Kidney epithelial cell (primary cell): ENCODE measurements around the gene CYP46A1. TPM values are rescaled to one million over a fixed set of nuclear protein-coding genes. Genes with fewer than 3 reads are reported as not detected.

Experiments
- DNase-seq: peaks from one replicate; pipeline ENCODE4 v3.0.0-alpha.2; 2010; ENCODE audit warnings: low read depth
- H3K27me3 ChIP-seq: 2 replicates; pipeline ENCODE4 v1.6.0; 2011; ENCODE audit warnings: low read length; ENCODE audit not compliant: control insufficient read depth, insufficient read depth
- H3K36me3 ChIP-seq: 2 replicates; pipeline ENCODE4 v1.5.1; 2011; ENCODE audit warnings: low read length; ENCODE audit not compliant: control insufficient read depth, insufficient read depth
- H3K4me3 ChIP-seq: 2 replicates; pipeline ENCODE4 v1.5.1; 2011; ENCODE audit warnings: low read depth, mild to moderate bottlenecking, control low read depth, low read length
- total RNA-seq: library from RNA; depleted of rRNA; stranded (reverse); fragments of >200 nt; gene quantifications from 2 replicates; pipeline ENCODE4 v1.2.3, GENCODE V29; 2015
- TF ChIP-seq, protein P1 (sequence below): IDR thresholded peaks from 2 replicates; pipeline ENCODE4 v1.5.1; 2011; ENCODE audit warnings: mild to moderate bottlenecking, moderate library complexity, low read length, control low read depth, inconsistent platforms; ENCODE audit not compliant: insufficient read depth, poor library complexity, severe bottlenecking

Gene CYP46A1
- total RNA-seq, 1 donor from 2014 or later: not detected

DNA sequence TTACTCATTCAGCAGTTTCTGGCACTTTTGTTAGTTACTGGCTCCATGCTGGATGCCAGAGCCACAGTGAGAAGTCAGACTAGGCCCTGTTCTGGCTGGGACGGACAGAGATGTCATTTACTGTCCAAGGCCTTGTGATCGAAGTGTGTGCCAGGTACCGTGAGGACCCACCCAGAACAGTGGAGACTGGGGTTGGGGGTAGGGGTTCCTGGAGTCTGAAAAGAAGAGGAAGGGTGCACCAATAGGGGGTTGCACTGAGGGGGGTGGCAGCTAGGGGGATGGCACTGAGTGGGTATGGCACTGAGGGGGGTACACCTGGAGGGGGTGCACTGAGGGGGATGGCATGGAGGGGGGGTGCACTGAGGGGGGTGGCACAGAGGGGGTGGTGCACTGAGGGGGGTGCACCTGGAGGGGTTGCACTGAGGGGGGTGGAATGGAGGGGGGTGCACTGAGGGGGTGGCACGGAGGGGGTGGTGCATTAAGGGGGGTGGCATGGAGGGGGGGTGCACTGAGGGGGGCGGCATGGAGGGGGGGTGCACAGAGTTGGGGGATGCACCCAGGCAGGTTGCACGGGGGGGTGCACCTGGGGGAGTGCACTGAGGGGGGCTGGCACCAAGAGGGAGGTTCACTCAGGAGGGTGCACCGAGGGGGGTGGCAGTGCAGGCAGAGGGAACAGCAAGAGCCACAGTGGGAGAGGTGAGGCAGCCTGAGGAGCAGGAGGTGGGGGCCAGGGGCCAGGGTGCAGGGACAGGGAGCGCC lies 10.6 kb upstream of the CYP46A1 start:
- TF ChIP-seq, protein P1, sequence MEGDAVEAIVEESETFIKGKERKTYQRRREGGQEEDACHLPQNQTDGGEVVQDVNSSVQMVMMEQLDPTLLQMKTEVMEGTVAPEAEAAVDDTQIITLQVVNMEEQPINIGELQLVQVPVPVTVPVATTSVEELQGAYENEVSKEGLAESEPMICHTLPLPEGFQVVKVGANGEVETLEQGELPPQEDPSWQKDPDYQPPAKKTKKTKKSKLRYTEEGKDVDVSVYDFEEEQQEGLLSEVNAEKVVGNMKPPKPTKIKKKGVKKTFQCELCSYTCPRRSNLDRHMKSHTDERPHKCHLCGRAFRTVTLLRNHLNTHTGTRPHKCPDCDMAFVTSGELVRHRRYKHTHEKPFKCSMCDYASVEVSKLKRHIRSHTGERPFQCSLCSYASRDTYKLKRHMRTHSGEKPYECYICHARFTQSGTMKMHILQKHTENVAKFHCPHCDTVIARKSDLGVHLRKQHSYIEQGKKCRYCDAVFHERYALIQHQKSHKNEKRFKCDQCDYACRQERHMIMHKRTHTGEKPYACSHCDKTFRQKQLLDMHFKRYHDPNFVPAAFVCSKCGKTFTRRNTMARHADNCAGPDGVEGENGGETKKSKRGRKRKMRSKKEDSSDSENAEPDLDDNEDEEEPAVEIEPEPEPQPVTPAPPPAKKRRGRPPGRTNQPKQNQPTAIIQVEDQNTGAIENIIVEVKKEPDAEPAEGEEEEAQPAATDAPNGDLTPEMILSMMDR: no peak
- Histone ChIP-seq H3K27me3 (peaks cover 32% of the 10 kb centered on the region), H3K36me3 (no peaks in the 10 kb centered on the region), H3K4me3 (no peak overlapping the region)
- DNase-seq: no peak

DNA sequence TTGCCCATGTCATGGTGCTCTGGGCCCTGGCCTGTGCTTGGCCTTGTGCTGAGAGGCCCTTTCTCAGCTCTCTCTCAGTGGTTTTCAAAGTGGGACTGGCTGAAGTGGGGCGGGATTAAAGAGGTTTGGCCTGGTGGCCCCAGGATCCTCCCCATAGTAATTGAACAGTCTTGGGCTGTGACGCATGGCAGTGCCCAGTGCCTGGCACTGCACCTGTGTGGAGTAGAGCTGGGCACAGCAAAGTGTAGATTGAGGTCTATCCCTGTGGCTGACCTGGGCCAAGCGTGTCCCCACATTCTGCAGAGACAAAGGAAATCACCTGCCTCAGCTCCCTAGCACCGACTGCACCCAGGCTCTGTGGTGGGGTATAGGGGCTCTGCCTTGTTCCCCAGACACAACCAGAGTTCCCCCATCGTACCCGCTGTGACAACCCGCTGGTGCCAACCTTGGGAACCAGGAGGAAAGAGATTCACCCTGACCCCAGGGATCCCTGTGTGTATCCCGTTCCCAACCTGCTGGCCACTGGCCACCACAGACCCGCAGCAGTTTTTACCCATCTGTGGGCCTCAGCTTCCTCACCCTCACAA lies 9.9 kb upstream of the CYP46A1 start:
- H3K4me3 ChIP-seq: no peak overlapping the region
- peaks cover 28% of the 10 kb centered on the region for H3K27me3 ChIP-seq
- TF ChIP-seq, protein P1: no peak
- no peak for DNase-seq
- H3K36me3 ChIP-seq: no peaks in the 10 kb centered on the region

DNA sequence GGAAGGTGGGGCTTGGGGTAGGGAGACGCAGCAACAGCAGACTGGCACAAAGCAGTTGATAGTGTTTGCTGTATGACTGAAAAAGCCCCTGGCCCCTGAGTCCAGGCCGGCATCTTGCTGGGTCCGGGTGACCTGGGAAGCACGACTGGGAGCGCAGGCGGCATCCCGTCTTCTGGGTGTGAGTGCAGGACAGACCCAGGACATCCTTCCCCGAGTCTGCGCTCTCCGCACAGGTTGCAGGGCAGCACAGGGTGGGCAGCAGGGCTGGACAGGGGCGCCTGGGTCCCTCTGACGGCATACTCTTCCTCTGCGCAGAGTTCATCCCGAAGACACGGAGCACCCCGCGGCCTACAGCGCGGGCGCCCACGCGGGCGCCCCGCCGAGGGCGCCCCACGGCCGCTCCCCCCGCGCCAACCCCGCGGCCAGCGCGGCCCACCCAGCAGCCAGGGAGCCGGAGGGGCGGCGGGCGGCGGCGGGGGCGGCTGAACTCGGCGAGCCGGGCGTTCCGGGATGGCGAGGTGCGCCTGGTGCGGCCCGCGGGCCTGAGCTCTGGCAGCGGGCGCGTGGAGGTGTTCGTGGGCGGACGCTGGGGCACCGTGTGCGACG lies 9.2 kb upstream of the CYP46A1 start:
- no peaks in the 10 kb centered on the region for H3K36me3 ChIP-seq
- H3K4me3 ChIP-seq: no peak overlapping the region
- peaks cover 28% of the 10 kb centered on the region for H3K27me3 ChIP-seq
- no peak for DNase-seq
- TF ChIP-seq, protein P1: no peak

DNA sequence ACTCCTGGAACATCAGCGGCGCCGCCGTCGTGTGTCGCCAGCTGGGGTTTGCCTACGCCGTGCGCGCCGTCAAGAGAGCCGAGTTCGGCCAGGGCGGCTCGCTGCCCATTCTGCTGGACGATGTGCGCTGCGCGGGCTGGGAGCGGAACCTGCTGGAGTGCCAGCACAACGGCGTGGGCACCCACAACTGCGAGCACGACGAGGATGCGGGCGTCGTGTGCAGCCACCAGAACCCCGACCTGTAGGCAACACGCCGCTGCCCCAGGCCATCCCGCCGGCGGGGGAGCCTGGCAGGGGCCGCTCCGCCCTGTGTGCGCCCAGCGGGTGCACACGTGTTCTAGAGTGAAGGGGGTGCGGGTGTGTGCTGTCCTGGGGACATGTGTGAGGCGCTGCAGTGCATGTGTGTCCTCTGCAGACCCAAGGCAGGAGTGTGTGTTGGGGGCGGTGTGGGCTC lies 8.7 kb upstream of the CYP46A1 start:
- no peak overlapping the region for H3K4me3 ChIP-seq
- DNase-seq: no peak
- TF ChIP-seq, protein P1: no peak
- H3K36me3 ChIP-seq: no peaks in the 10 kb centered on the region
- H3K27me3 ChIP-seq: peaks cover 28% of the 10 kb centered on the region

DNA sequence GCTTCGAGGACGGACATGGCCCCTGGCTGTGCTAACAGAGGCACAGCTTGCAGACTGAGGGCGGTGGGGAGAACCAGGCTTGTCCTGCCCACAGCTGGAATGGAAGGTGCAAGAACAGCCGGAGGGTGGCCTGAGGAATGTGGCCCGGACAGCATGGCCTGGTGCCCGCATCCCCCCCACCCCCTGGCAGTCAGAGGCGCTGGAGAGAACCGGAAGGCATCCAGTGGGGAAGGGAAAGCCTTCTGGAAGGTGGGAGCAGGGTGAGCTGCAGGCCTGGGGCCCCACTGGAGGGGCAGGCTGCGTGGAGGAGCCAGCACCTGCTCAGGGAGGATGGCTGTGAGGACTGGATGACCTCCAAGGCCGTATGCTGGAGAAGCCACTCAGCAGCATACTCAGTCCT lies 8.1 kb upstream of the CYP46A1 start:
- TF ChIP-seq, protein P1: no peak
- H3K27me3 ChIP-seq: peaks cover 28% of the 10 kb centered on the region
- H3K36me3 ChIP-seq: no peaks in the 10 kb centered on the region
- DNase-seq: no peak
- no peak overlapping the region for H3K4me3 ChIP-seq
